NCI-H187 treated with DMSO at 0.1 percent for 48 hours (cell line): ENCODE results near the gene SOX8.
A peak's percentile ranks its signal among the peaks of the same experiment; 100 is the strongest.
"Not testable (repeated sequence)": the region's sequence is repeated elsewhere in the genome, so short reads cannot be mapped to it uniquely, and the experiment has no call there.

Experiments used
- DNase-seq: peaks from one replicate; lab custom pipeline; 2025; lab: John Stamatoyannopoulos, UW

Gene SOX8

GRCh38 chr16:955766-956165 lies 25.8 kb upstream of the SOX8 start:
- DNase-seq, result not testable (repeated sequence)

- no peak for DNase-seq
These were observed 22.1 kb upstream of the SOX8 start for GRCh38 chr16:959232-960040.

- no peak for DNase-seq
These were observed 19.2 kb upstream of the SOX8 start for GRCh38 chr16:962366-962765.

GRCh38 chr16:962901-963814 lies 18.4 kb upstream of the SOX8 start:
- DNase-seq, result no peak

GRCh38 chr16:963913-964312 lies 17.7 kb upstream of the SOX8 start:
- DNase-seq, result no peak

- peak; percentile 21 for DNase-seq
These were observed 17.1 kb upstream of the SOX8 start for GRCh38 chr16:964356-965035.

- DNase-seq, result no peak
These were observed 16.6 kb upstream of the SOX8 start for GRCh38 chr16:965036-965395.

GRCh38 chr16:965487-965886 lies 16.1 kb upstream of the SOX8 start:
- DNase-seq, result no peak

GRCh38 chr16:966035-966434 lies 15.5 kb upstream of the SOX8 start:
- DNase-seq, result no peak

- DNase-seq, result no peak
These were observed 15.1 kb upstream of the SOX8 start for GRCh38 chr16:966505-966904.

- no peak for DNase-seq
These were observed 14.5 kb upstream of the SOX8 start for GRCh38 chr16:967077-967541.

- no peak for DNase-seq
These were observed 13.8 kb upstream of the SOX8 start for GRCh38 chr16:967546-968295.

GRCh38 chr16:968620-969019 lies 12.9 kb upstream of the SOX8 start:
- DNase-seq, result no peak

GRCh38 chr16:969508-970385 lies 11.8 kb upstream of the SOX8 start:
- DNase-seq, result no peak

GRCh38 chr16:970386-970765 lies 11.2 kb upstream of the SOX8 start:
- no peak for DNase-seq

GRCh38 chr16:970766-971581 lies 10.6 kb upstream of the SOX8 start, which contains the start of gene LMF1:
Gene LMF1, minus strand, starts transcription at chr16:970984. Its CDS starts 4 bp downstream, at chr16:970980.
- DNase-seq, result peak; percentile 50

- no peak for DNase-seq
These were observed 10.0 kb upstream of the SOX8 start for GRCh38 chr16:971582-971905.

GRCh38 chr16:971981-972315 lies 9.6 kb upstream of the SOX8 start:
- DNase-seq, result no peak

GRCh38 chr16:972316-973002 lies 9.1 kb upstream of the SOX8 start:
- DNase-seq, result no peak
